HCT116 (cell line): Measurements from ENCODE around the gene LINGO1. TPM values are rescaled to one million over a fixed set of nuclear protein-coding genes. Genes with fewer than 3 reads are reported as not detected.

Experiments
- ATAC-seq: fragments of 200-7000 bp; cut with Tn5 transposase; 2 replicates; pipeline ENCODE4 v1.9.1; 2020; ENCODE audit warnings: mild to moderate bottlenecking, moderate library complexity
- BruUV-seq: library from RNA; stranded (reverse); fragments of 400-500 nt; replicated peaks from 2 replicates; lab custom pipeline; 2021; lab: Mats Ljungman, UMichigan
- CTCF ChIA-PET: fragments of 300-600 bp; sonication (Branson Sonifier 250); formaldehyde crosslinking; loops from one replicate; lab custom pipeline; 2021; ENCODE audit warnings: antibody characterized with exemption; lab: Charles Lee
- POLR2A ChIA-PET: fragments of 300-600, 350-600 bp; sonication (Branson Sonifier 250); formaldehyde crosslinking; loops from one replicate; lab custom pipeline; 2021; ENCODE audit warnings: antibody characterized with exemption; lab: Charles Lee
- RAD21 ChIA-PET, 2 experiments: fragments of 300-600 bp; sonication (Branson Sonifier 250); formaldehyde crosslinking; loops; one replicate each; lab custom pipeline; 2023; ENCODE audit warnings: low total read pairs in 2 of 2; ENCODE audit not compliant: uncharacterized antibody in 2 of 2, unreplicated experiment in 2 of 2, low non-redundant PET in 1 of 2; lab: Charles Lee
- DNase-seq: peaks from one replicate; pipeline ENCODE4 v3.0.0-alpha.2; 2010; ENCODE audit warnings: low read depth, low spot score
- H2AFZ ChIP-seq: fragments of 200-600 bp; shearing (Covaris generic), sonication (generic); 2 replicates; pipeline ENCODE4 v1.6.1; 2017; ENCODE audit warnings: low read depth, mixed run types, mixed read lengths, antibody characterized with exemption, low read length; ENCODE audit not compliant: poor library complexity, severe bottlenecking
- H3K27ac ChIP-seq: 2 replicates; pipeline ENCODE4 v1.5.1; 2012; ENCODE audit warnings: low read depth, low read length
- H3K27me3 ChIP-seq: fragments of 200-600 bp; sonication (generic); 2 replicates; pipeline ENCODE4 v1.6.1; 2016; ENCODE audit warnings: mixed run types, low read length, mixed read lengths; ENCODE audit not compliant: insufficient read depth
- H3K36me3 ChIP-seq, 2 experiments: fragments of 200-500 bp in 1 of 2; fragments of 200-600 bp in 1 of 2; sonication (Bioruptor generic) in 1 of 2; sonication (generic) in 1 of 2; 2 replicates each; pipeline versions ENCODE4 v1.5.1 to v1.6.1; 2014 to 2016; ENCODE audit warnings: low read length in 2 of 2, inconsistent platforms in 1 of 2, mixed read lengths in 1 of 2, mixed run types in 1 of 2; ENCODE audit not compliant: insufficient read depth in 2 of 2, control insufficient read depth in 1 of 2
- H3K4me1 ChIP-seq, 2 experiments: fragments of 200-600 bp in 1 of 2; sonication (generic) in 1 of 2; 2 replicates each; pipeline versions ENCODE4 v1.5.1 to v1.6.1; 2012 to 2017; ENCODE audit warnings: low read length in 2 of 2, inconsistent platforms in 1 of 2, mild to moderate bottlenecking in 1 of 2, mixed read lengths in 1 of 2, mixed run types in 1 of 2, moderate library complexity in 1 of 2; ENCODE audit not compliant: insufficient read depth in 2 of 2, control insufficient read depth in 1 of 2
- H3K4me2 ChIP-seq: fragments of 200-600 bp; sonication (generic); 2 replicates; pipeline ENCODE4 v1.6.1; 2017; ENCODE audit warnings: mixed run types, low read length, mixed read lengths
- H3K4me3 ChIP-seq, 2 experiments: fragments of 200-600 bp in 1 of 2; sonication (generic) in 1 of 2; replicated peaks in 1 of 2; 2 replicates each; pipeline ENCODE4 v1.5.1; 2011 to 2016; ENCODE audit warnings: low read length in 2 of 2, control low read depth in 1 of 2, low read depth in 1 of 2, mild to moderate bottlenecking in 1 of 2, mixed read lengths in 1 of 2, mixed run types in 1 of 2
- H3K79me2 ChIP-seq: fragments of 200-600 bp; sonication (generic); 2 replicates; pipeline ENCODE4 v1.6.1; 2017; ENCODE audit warnings: mild to moderate bottlenecking, mixed run types, low read length, moderate library complexity, mixed read lengths; ENCODE audit not compliant: insufficient read depth
- H3K9ac ChIP-seq: fragments of 200-600 bp; sonication (generic); 2 replicates; pipeline ENCODE4 v1.6.1; 2016; ENCODE audit warnings: low read length, mixed read lengths
- H3K9me2 ChIP-seq: fragments of 200-600 bp; sonication (generic), shearing (Covaris generic); 2 replicates; pipeline ENCODE4 v1.6.1; 2017; ENCODE audit warnings: mixed run types, mild to moderate bottlenecking, moderate library complexity; ENCODE audit not compliant: insufficient read depth
- H3K9me3 ChIP-seq, 2 experiments: fragments of 200-500 bp in 1 of 2; fragments of 200-600 bp in 1 of 2; sonication (Bioruptor generic) in 1 of 2; sonication (generic) in 1 of 2; 2 replicates each; pipeline ENCODE4 v1.6.1; 2014 to 2017; ENCODE audit warnings: low read length in 2 of 2, mixed read lengths in 2 of 2, inconsistent platforms in 1 of 2, low read depth in 1 of 2, mild to moderate bottlenecking in 1 of 2, mixed run types in 1 of 2, moderate library complexity in 1 of 2; ENCODE audit not compliant: control insufficient read depth in 1 of 2, insufficient read depth in 1 of 2
- H4K20me1 ChIP-seq: fragments of 200-600 bp; sonication (generic), shearing (Covaris generic); 2 replicates; pipeline ENCODE4 v1.6.1; 2017; ENCODE audit warnings: mixed run types, mild to moderate bottlenecking, moderate library complexity; ENCODE audit not compliant: insufficient read depth
- CTCF ChIP-seq, 3 experiments: fragments of 200-600 bp in 1 of 3; sonication (generic) in 1 of 3; IDR thresholded peaks in 2 of 3; conservative IDR thresholded peaks in 1 of 3; 2 replicates each; pipeline ENCODE4 v1.5.1; 2012 to 2017; ENCODE audit warnings: low read depth in 2 of 3, low read length in 2 of 3, antibody characterized with exemption in 1 of 3, borderline replicate concordance in 1 of 3, control low read depth in 1 of 3, mild to moderate bottlenecking in 1 of 3, mixed read lengths in 1 of 3, mixed run types in 1 of 3, moderate library complexity in 1 of 3; ENCODE audit not compliant: insufficient read depth in 1 of 3
- EZH2 ChIP-seq: fragments of 200-600 bp; sonication (generic); IDR thresholded peaks from 2 replicates; pipeline ENCODE4 v1.6.1; 2017; ENCODE audit warnings: antibody characterized with exemption, mixed run types
- MAX ChIP-seq: IDR thresholded peaks from 2 replicates; pipeline ENCODE4 v1.6.1; 2012
- RAD21 ChIP-seq: IDR thresholded peaks from 2 replicates; pipeline ENCODE4 v1.6.1; 2012; ENCODE audit warnings: low read depth, mild to moderate bottlenecking
- SP1 ChIP-seq: IDR thresholded peaks from 2 replicates; pipeline ENCODE4 v1.6.1; 2012; ENCODE audit warnings: low read depth
- YY1 ChIP-seq: IDR thresholded peaks from 2 replicates; pipeline ENCODE4 v1.6.1; 2011; ENCODE audit warnings: low read length, low read depth, moderate library complexity, mild to moderate bottlenecking; ENCODE audit not compliant: insufficient replicate concordance; ENCODE audit errors: extremely low read depth
- ZFX ChIP-seq: fragments of 450-650 bp; IDR thresholded peaks from 2 replicates; pipeline ENCODE4 v1.6.1; 2017
- intact Hi-C: fragments of 100-400 bp; cut with micrococcal nuclease; formaldehyde crosslinking; loops from 2 replicates; pipeline ENCODE4 v1.10.0; 2022
- total RNA-seq: library from RNA; stranded (reverse); gene quantifications from one replicate; pipeline ENCODE4 v1.2.1, GENCODE V29; 2021; ENCODE audit not compliant: unreplicated experiment

Gene LINGO1
- total RNA-seq, 1 experiment from 2014 or later: 15.6 TPM

GRCh38 chr15:77617476-77618230, 15.1 kb downstream of the LINGO1 start:
- H3K9me2 ChIP-seq: no peaks in the 10 kb centered on the region
- BruUV-seq: no TSS peak
- peaks cover 0 to 3% of the 10 kb centered on the region in 2 experiments; a peak in 2 of 4 replicates for H3K4me1 ChIP-seq
- H4K20me1 ChIP-seq: no peaks in the 10 kb centered on the region
- peak; percentile 13 for DNase-seq
- intact Hi-C loops: loop anchor here (1.0 kb wide), 1 partner anchor 204 kb away; no protein-coding TSS in a partner anchor
- no peak overlapping the region for H3K27ac ChIP-seq
- ChIA-PET CTCF (interaction anchor here (0.7 to 3.4 kb wide), 23 partner anchors 9 to 676 kb away, joined by 3 to 25 read pairs (median 5); partner anchors contain the start of gene LINGO1), POLR2A (interaction anchor here (2.6 kb wide), 1 partner anchor 13 kb away, joined by 7 read pairs; no protein-coding TSS in a partner anchor), RAD21 (no interaction called here)
- no peak overlapping the region for H2AFZ ChIP-seq
- H3K9ac ChIP-seq: no peak overlapping the region
- no peak overlapping the region for H3K4me2 ChIP-seq
- no peak overlapping the region for H3K4me3 ChIP-seq
- H3K36me3 ChIP-seq: no peaks in the 10 kb centered on the region
- no peaks in the 10 kb centered on the region for H3K9me3 ChIP-seq
- ATAC-seq: peak; percentile 89
- H3K27me3 ChIP-seq: no peaks in the 10 kb centered on the region
- TF ChIP-seq MAX (no peak), ZFX (no peak), CTCF (IDR thresholded peaks at IDR 0.05 in 2 of 3, conservative IDR thresholded peaks at IDR 0.05 in 1 of 3; ENCODE audit: borderline replicate concordance in 1 of 3, insufficient read depth in 1 of 3, low read depth in 2 of 3, low read length in 2 of 3) (peak; percentile 42 to 82 (median 79); a peak in 5 of 6 replicates), YY1 (no peak), RAD21 (peak; percentile 30), SP1 (no peak), EZH2 (no peak)
- no peaks in the 10 kb centered on the region for H3K79me2 ChIP-seq
